GM18505 (cell line): ENCODE measurements around the gene GBF1.

ENCODE experiments used
- ATAC-seq: cut with Tn5 transposase; IDR thresholded peaks from one replicate; pipeline ENCODE4 v1.9.1; 2021; ENCODE audit not compliant: unreplicated experiment
- POLR2A ChIP-seq: IDR thresholded peaks from 4 replicates; pipeline ENCODE4 v1.6.1; 2011; ENCODE audit warnings: borderline replicate concordance; ENCODE audit not compliant: insufficient read depth, insufficient read length; ENCODE audit errors: extremely low read depth

Gene GBF1

DNA sequence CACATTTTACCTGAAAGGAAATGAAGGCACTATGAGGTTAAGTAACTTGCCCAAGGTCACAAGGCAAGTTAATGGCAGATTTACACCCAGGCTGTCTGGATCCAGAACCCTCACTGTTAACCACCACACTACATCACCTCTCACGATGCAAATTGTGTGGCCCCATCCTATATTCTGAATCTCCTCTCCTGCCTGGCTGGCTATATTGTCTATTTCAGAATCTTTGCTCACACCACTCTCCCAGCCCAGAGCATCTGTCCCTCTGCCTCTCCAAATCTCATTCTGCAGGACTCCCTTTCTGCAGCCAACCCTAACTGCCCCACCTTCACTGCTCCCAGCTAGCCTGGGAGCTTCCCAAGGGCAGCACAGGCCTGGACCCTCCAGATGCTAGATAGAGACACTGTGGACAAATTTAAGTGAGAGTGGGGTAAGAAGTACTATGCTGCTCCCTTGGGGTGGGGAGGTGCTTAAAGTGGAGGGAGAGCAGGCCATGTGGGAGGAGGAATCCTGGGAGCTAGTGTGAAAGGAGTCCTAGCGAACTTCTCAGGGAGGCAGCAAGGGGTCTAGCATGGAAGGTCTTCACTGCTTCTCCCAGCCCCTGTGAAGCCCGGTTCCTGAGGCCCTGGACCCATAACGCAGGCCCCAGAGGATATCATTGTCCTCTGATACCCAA, 186.3 kb downstream of the GBF1 start:
- no peak for TF ChIP-seq POLR2A
- ATAC-seq: no peak
